ENCODE data around the gene TPM2. TPM values are rescaled to one million over a fixed set of nuclear protein-coding genes. Genes with fewer than 3 reads are reported as not detected.
A peak's percentile ranks its signal among the peaks of the same experiment; 100 is the strongest.
"Not testable (repeated sequence)": the region's sequence is repeated elsewhere in the genome, so short reads cannot be mapped to it uniquely, and the experiment has no call there.

Gene TPM2
- polyA plus RNA-seq, 12 donors, result 1,434 to 10,856 (median 6,506) TPM

GRCh38 chr9:35658137-35658967, 31.4 kb downstream of the TPM2 start, which contains the start of gene CCDC107:
Gene CCDC107 (plus strand): TSS chr9:35658292. CDS start chr9:35658380, 88 bp downstream.
- DNase-seq, result peak; percentile 89

- peak; percentile 98 for DNase-seq
Measured at GRCh38 chr9:35657546-35658136, 32.1 kb downstream of the TPM2 start, which contains the start of gene RMRP. Gene RMRP (minus strand): TSS chr9:35658019.

GRCh38 chr9:35656831-35657545, 32.7 kb downstream of the TPM2 start:
- no peak for DNase-seq

- no peak for DNase-seq
Measured at GRCh38 chr9:35656348-35656747, 33.4 kb downstream of the TPM2 start.

- no peak for DNase-seq
Measured at GRCh38 chr9:35653611-35654010, 36.1 kb downstream of the TPM2 start.

GRCh38 chr9:35652829-35653209, 36.9 kb downstream of the TPM2 start:
- DNase-seq, result no peak

GRCh38 chr9:35651956-35652828, 37.5 kb downstream of the TPM2 start:
- DNase-seq, result no peak

- DNase-seq, result no peak
Measured at GRCh38 chr9:35650341-35651158, 39.2 kb downstream of the TPM2 start, which contains the start of gene SIT1. Gene SIT1 (minus strand): TSS chr9:35650931. CDS start chr9:35650853, 78 bp downstream.

- DNase-seq, result no peak
Measured at GRCh38 chr9:35649431-35650340, 40.0 kb downstream of the TPM2 start.

- DNase-seq, result peak; percentile 95
Measured at GRCh38 chr9:35646533-35647265, 43.0 kb downstream of the TPM2 start.

- no peak for DNase-seq
Measured at GRCh38 chr9:35646153-35646532, 43.6 kb downstream of the TPM2 start.

- not testable (repeated sequence) for DNase-seq
Measured at GRCh38 chr9:35645736-35646135, 44.0 kb downstream of the TPM2 start.

GRCh38 chr9:35643046-35643445, 46.7 kb downstream of the TPM2 start:
- DNase-seq, result no peak

GRCh38 chr9:35641478-35641877, 48.2 kb downstream of the TPM2 start:
- DNase-seq, result not testable (repeated sequence)

- not testable (repeated sequence) for DNase-seq
Measured at GRCh38 chr9:35640431-35640830, 49.3 kb downstream of the TPM2 start.

GRCh38 chr9:35639631-35640030, 50.1 kb downstream of the TPM2 start:
- DNase-seq, result no peak

GRCh38 chr9:35639225-35639624, 50.5 kb downstream of the TPM2 start:
- DNase-seq, result not testable (repeated sequence)

GRCh38 chr9:35638751-35639150, 51.0 kb downstream of the TPM2 start:
- DNase-seq, result not testable (repeated sequence)

Data from muscle of arm (tissue), 12 donors.